HFFc6 (cell line): ENCODE results near the gene PIGQ. TPM values are rescaled to one million over a fixed set of nuclear protein-coding genes. Genes with fewer than 3 reads are reported as not detected.

Source experiments
- DNase-seq: peaks from one replicate; pipeline ENCODE4 v3.0.0-alpha.2; 2018
- H3K27ac Mint-ChIP-seq: 2 replicates; pipeline ENCODE4 v1.8.0; 2020; ENCODE audit warnings: mild to moderate bottlenecking, mixed read lengths
- H3K27me3 Mint-ChIP-seq: 2 replicates; pipeline ENCODE4 v1.8.0; 2021; ENCODE audit warnings: mild to moderate bottlenecking, moderate library complexity, mixed read lengths; ENCODE audit not compliant: insufficient read depth
- H3K36me3 Mint-ChIP-seq: 2 replicates; pipeline ENCODE4 v1.8.0; 2021; ENCODE audit warnings: low read depth, mixed read lengths
- H3K4me1 Mint-ChIP-seq: 2 replicates; pipeline ENCODE4 v1.8.0; 2020; ENCODE audit warnings: low read depth, mixed read lengths
- H3K4me3 Mint-ChIP-seq: 2 replicates; pipeline ENCODE4 v1.8.0; 2020; ENCODE audit warnings: mild to moderate bottlenecking, moderate library complexity, mixed read lengths
- H3K9me3 Mint-ChIP-seq: 2 replicates; pipeline ENCODE4 v1.8.0; 2020; ENCODE audit warnings: mild to moderate bottlenecking, mixed read lengths
- CTCF ChIP-seq: fragments of 200-600 bp; sonication (generic); IDR thresholded peaks from 2 replicates; pipeline ENCODE4 v1.5.0; 2021; ENCODE audit warnings: antibody characterized with exemption, mild to moderate bottlenecking
- total RNA-seq, 6 experiments: library from RNA; stranded (reverse); fragmentation: NEBNext Ultra II Directional; extraction: Animal tissue kit (Norgen Biotek cat#: 25700); gene quantifications; 2 replicates in 1 of 6; 3 replicates in 5 of 6; pipeline ENCODE4 v1.2.3, GENCODE V29; 2021

The PIGQ gene
- total RNA-seq, 6 experiments from 2014 or later: 30.4 to 39.5 (median 35.4) TPM

DNA sequence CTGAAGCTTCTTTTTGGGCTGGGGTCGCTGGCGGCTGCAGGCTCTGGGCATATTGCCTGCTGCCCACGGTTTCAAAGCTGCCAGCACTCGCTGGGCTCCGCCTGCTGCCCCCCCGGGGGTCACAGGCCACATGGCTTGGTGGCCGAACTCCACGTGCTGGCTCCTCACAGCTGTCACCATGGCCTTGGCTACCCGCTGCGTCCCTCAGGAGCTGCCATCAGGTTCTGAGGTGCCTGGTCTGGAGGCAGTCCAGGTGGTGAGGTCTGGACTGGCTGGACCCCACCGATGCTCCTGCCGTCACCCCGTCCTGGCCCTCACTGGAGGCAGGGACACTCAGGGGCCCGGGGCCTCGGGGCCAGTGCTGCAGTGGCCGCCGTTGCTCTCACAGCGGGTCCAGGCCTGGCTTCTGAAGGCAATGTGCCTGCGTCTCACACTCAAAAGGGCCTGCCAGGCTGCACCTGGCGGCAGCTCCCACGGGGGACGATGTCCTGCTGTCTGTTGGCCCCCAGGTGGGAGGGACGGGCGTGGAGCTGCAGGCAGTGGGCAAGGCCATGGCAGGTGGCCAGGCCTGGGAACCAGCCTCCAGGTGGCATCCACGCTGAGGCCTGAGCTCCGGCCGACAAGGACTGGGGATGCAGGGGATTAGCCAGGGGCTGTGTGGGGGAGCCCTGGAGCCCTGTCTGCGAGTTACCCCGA lies 29.0 kb upstream of the PIGQ start:
- peaks cover 5% of the 10 kb centered on the region; the same call in 1 of the 2 replicates for H3K36me3 Mint-ChIP-seq
- TF ChIP-seq CTCF: no peak
- H3K27me3 Mint-ChIP-seq: no peaks in the 10 kb centered on the region; the same call in none of the 2 replicates
- no peak overlapping the region for H3K4me3 Mint-ChIP-seq
- no peak overlapping the region for H3K27ac Mint-ChIP-seq
- DNase-seq: no peak
- peaks cover 5% of the 10 kb centered on the region for H3K4me1 Mint-ChIP-seq
- H3K9me3 Mint-ChIP-seq: no peaks in the 10 kb centered on the region

- H3K4me1 Mint-ChIP-seq: peaks cover 5% of the 10 kb centered on the region; the same call in 1 of the 2 replicates
- TF ChIP-seq CTCF: no peak
- DNase-seq: no peak
- no peak overlapping the region for H3K27ac Mint-ChIP-seq
- peaks cover 5% of the 10 kb centered on the region; the same call in 1 of the 2 replicates for H3K36me3 Mint-ChIP-seq
- H3K4me3 Mint-ChIP-seq: no peak overlapping the region
- no peaks in the 10 kb centered on the region; the same call in none of the 2 replicates for H3K27me3 Mint-ChIP-seq
- H3K9me3 Mint-ChIP-seq: no peaks in the 10 kb centered on the region
Measured at GRCh38 chr16:543301-544164, 26.2 kb upstream of the PIGQ start.

DNA sequence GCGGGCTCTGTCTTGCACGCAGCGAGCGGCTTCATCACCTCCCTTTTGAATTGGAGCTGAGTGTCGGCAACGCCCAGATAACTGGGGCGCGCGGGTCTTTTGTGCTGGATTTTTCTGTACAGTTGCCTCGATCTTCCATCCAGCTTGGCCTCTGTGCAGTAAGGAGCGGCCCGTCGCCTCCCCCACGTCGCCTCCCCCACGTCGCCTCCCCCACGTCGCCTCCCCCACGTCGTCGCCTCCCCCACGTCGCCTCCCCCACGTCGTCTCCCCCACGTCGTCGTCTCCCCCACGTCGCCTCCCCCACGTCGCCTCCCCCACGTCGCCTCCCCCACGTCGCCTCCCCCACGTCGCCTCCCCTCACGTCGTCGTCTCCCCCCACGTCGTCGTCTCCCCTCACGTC lies 25.3 kb upstream of the PIGQ start:
- Mint-ChIP-seq H3K36me3 (peaks cover 5% of the 10 kb centered on the region; the same call in 1 of the 2 replicates), H3K27me3 (no peaks in the 10 kb centered on the region; the same call in none of the 2 replicates), H3K4me1 (peaks cover 4% of the 10 kb centered on the region; the same call in 1 of the 2 replicates), H3K4me3 (no peak overlapping the region), H3K27ac (no peak overlapping the region), H3K9me3 (no peaks in the 10 kb centered on the region)
- no peak for DNase-seq
- TF ChIP-seq CTCF: no peak

- Mint-ChIP-seq H3K36me3 (peaks cover 4% of the 10 kb centered on the region; the same call in 1 of the 2 replicates), H3K9me3 (no peaks in the 10 kb centered on the region), H3K4me3 (no peak overlapping the region), H3K4me1 (no peaks in the 10 kb centered on the region), H3K27me3 (no peaks in the 10 kb centered on the region; the same call in none of the 2 replicates), H3K27ac (no peak overlapping the region)
- DNase-seq: no peak
- TF ChIP-seq CTCF: no peak
Measured at GRCh38 chr16:546909-547770, 22.6 kb upstream of the PIGQ start.

DNA sequence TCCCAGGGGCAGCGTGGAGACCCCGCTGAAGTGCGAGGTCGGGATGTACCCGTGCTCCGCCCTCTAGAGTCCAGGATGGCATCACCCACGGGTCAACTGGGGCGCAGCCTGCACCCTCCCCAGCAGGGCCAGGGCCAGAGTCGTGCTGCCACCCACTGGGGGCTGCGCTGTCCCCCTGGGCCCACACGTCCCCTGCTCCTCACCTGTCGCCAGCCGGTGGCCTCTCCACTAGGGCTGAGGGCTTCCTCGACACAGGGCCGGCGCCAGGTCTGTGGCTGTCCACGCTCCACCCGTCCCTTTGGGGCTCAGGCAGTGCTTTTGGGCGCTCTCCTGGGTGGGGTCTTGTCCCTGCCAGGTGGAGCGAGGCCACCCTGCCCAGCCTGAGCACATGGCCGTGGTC lies 21.2 kb upstream of the PIGQ start:
- no peak overlapping the region for H3K4me3 Mint-ChIP-seq

More for the DNA sequence above, 21.2 kb upstream of the PIGQ start:
- Mint-ChIP-seq H3K27ac (no peak overlapping the region), H3K27me3 (no peaks in the 10 kb centered on the region; the same call in none of the 2 replicates), H3K9me3 (no peaks in the 10 kb centered on the region), H3K4me1 (no peaks in the 10 kb centered on the region), H3K36me3 (no peaks in the 10 kb centered on the region)
- TF ChIP-seq CTCF: no peak
- no peak for DNase-seq
